ENCODE measurements around the gene DCBLD2. TPM values are rescaled to one million over a fixed set of nuclear protein-coding genes. Genes with fewer than 3 reads are reported as not detected.

DCBLD2 gene
- total and polyA plus RNA-seq, 2 of the 13 experiments (the other 11 are each of a cell fraction or from before 2014, with no cell fraction given), result 43.8 to 56.9 TPM

- in situ Hi-C loops (cut with HindIII; ENCODE audit: extremely low pct_ligation_motif_present, low pct_unique_long_range_greater_than_20kb), result no loop called here
- H3K9ac ChIP-seq (ENCODE audit: insufficient read depth, low read depth, low read length), result no peak overlapping the region
- H3K4me2 ChIP-seq (ENCODE audit: low read depth, low read length), result no peak overlapping the region
- no peak for DNase-seq (ENCODE audit: low spot score)
- 2% methylated on average over 1 of the region's 1 CpG for WGBS (ENCODE audit: low lambda C conversion rate)
- no peak overlapping the region for H3K4me3 ChIP-seq (replicated peaks in 1 of 3; ENCODE audit: insufficient read depth in 1 of 3, low read depth in 2 of 3, low read length in 3 of 3)
- TF ChIP-seq KDM2A (CRISPR knock-in tag; IDR thresholded peaks at IDR 0.05; ENCODE audit: borderline replicate concordance, low read depth) (no peak), GPBP1L1 (CRISPR knock-in tag; IDR thresholded peaks at IDR 0.05) (no peak), ZNF749 (CRISPR knock-in tag; IDR thresholded peaks at IDR 0.05; ENCODE audit: borderline replicate concordance) (no peak)
- POLR2A ChIA-PET, result no interaction called here
- CTCF ChIA-PET (ENCODE audit: low intra/inter-chr PET ratio, low total read pairs), result no interaction called here
- H3K4me1 ChIP-seq (ENCODE audit: insufficient read depth, low read length), result no peaks in the 10 kb centered on the region
- no peak overlapping the region for H3K27ac ChIP-seq (ENCODE audit: extremely low read length, insufficient read depth, low read length)
- BruUV-seq (replicated peaks), result no TSS peak
- FAIRE-seq, result no peak
- no peaks in the 10 kb centered on the region for H3K9me3 ChIP-seq (ENCODE audit: low read length)
- H3K27me3 ChIP-seq (ENCODE audit: control insufficient read depth in 1 of 2, insufficient read depth in 2 of 2, low read length in 2 of 2), result no peaks in the 10 kb centered on the region
- H3K79me2 ChIP-seq (ENCODE audit: insufficient read depth, low read length), result no peaks in the 10 kb centered on the region
- intact Hi-C loops (cut with micrococcal nuclease; ENCODE audit: unreplicated experiment), result no loop called here
- no peak for ATAC-seq
- H4K20me1 ChIP-seq (ENCODE audit: insufficient read depth, low read length), result no peaks in the 10 kb centered on the region
- H3K36me3 ChIP-seq (replicated peaks in 1 of 2; ENCODE audit: control insufficient read depth in 1 of 2, insufficient read depth in 2 of 2, low read length in 2 of 2), result no peaks in the 10 kb centered on the region
- H2AFZ ChIP-seq (ENCODE audit: low read length), result peak overlapping the region; percentile 27
Measured at GRCh38 chr3:98945101-98945524, 43.6 kb upstream of the DCBLD2 start.

- Histone ChIP-seq H3K9ac (ENCODE audit: insufficient read depth, low read depth, low read length) (no peak overlapping the region), H3K27ac (ENCODE audit: extremely low read length, insufficient read depth, low read length) (no peak overlapping the region), H3K4me1 (ENCODE audit: insufficient read depth, low read length) (no peaks in the 10 kb centered on the region), H3K4me2 (ENCODE audit: low read depth, low read length) (no peak overlapping the region), H3K79me2 (ENCODE audit: insufficient read depth, low read length) (no peaks in the 10 kb centered on the region), H3K4me3 (replicated peaks in 1 of 3; ENCODE audit: insufficient read depth in 1 of 3, low read depth in 2 of 3, low read length in 3 of 3) (no peak overlapping the region), H3K9me3 (ENCODE audit: low read length) (peaks cover 16% of the 10 kb centered on the region; the same call in 1 of the 2 replicates), H2AFZ (ENCODE audit: low read length) (no peak overlapping the region), H3K36me3 (replicated peaks in 1 of 2; ENCODE audit: control insufficient read depth in 1 of 2, insufficient read depth in 2 of 2, low read length in 2 of 2) (no peaks in the 10 kb centered on the region), H3K27me3 (ENCODE audit: control insufficient read depth in 1 of 2, insufficient read depth in 2 of 2, low read length in 2 of 2) (no peaks in the 10 kb centered on the region), H4K20me1 (ENCODE audit: insufficient read depth, low read length) (no peaks in the 10 kb centered on the region)
- DNase-seq (ENCODE audit: low spot score) (no peak), ATAC-seq (no peak), FAIRE-seq (no peak)
- ChIA-PET CTCF (ENCODE audit: low intra/inter-chr PET ratio, low total read pairs) (no interaction called here), POLR2A (no interaction called here)
- intact Hi-C loops (cut with micrococcal nuclease; ENCODE audit: unreplicated experiment), result no loop called here
- in situ Hi-C loops (cut with HindIII; ENCODE audit: extremely low pct_ligation_motif_present, low pct_unique_long_range_greater_than_20kb), result no loop called here
- no TSS peak for BruUV-seq (replicated peaks)
- TF ChIP-seq DR1 (CRISPR knock-in tag; IDR thresholded peaks at IDR 0.05), result no peak
- no peak for TF ChIP-seq FOXA3 (CRISPR knock-in tag; IDR thresholded peaks at IDR 0.05)
- TF ChIP-seq ZNF639 (CRISPR knock-in tag; conservative IDR thresholded peaks at IDR 0.05), result no peak
- no peak for TF ChIP-seq MTF2 (CRISPR knock-in tag; IDR thresholded peaks at IDR 0.05; ENCODE audit: borderline replicate concordance)
- TF ChIP-seq ZNF569 (CRISPR knock-in tag; IDR thresholded peaks at IDR 0.05; ENCODE audit: borderline replicate concordance), result no peak
- TF ChIP-seq ELF4 (CRISPR knock-in tag; IDR thresholded peaks at IDR 0.05; ENCODE audit: borderline replicate concordance), result no peak
- no peak for TF ChIP-seq GLMP (CRISPR knock-in tag; IDR thresholded peaks at IDR 0.05; ENCODE audit: borderline replicate concordance)
- TF ChIP-seq KLF15 (CRISPR knock-in tag; IDR thresholded peaks at IDR 0.05; ENCODE audit: borderline replicate concordance), result no peak
Measured at GRCh38 chr3:98930413-98930812, 28.9 kb upstream of the DCBLD2 start.

Data from HepG2 (cell line).